ENCODE measurements around the gene SDK1.

SDK1 gene

GRCh38 chr7:4076701-4077294 is 775.7 kb downstream of the SDK1 start:
- Histone ChIP-seq H3K27ac (ENCODE audit: extremely low read depth, low read depth, low read length) (no peak overlapping the region), H3K4me3 (ENCODE audit: low read depth, low read length) (no peak overlapping the region), H3K36me3 (ENCODE audit: control insufficient read depth in 2 of 2, insufficient read depth in 1 of 2, low read length in 2 of 2) (peaks cover 0 to 7% of the 10 kb centered on the region in 2 experiments; a peak in 2 of 3 replicates), H3K4me1 (ENCODE audit: control insufficient read depth, insufficient read depth, low read length) (no peaks in the 10 kb centered on the region), H3K9me3 (ENCODE audit: control insufficient read depth, insufficient read depth, low read depth, low read length) (no peaks in the 10 kb centered on the region)
- TF ChIP-seq ZNF48 (tag by site-specific recombination; IDR thresholded peaks at IDR 0.05) (no peak), ZNF146 (tag by site-specific recombination; IDR thresholded peaks at IDR 0.05) (no peak), ZSCAN23 (tag by site-specific recombination; IDR thresholded peaks at IDR 0.05) (no peak), ZNF132 (tag by site-specific recombination; IDR thresholded peaks at IDR 0.05; ENCODE audit: borderline replicate concordance) (no peak), SP3 (tag by site-specific recombination; IDR thresholded peaks at IDR 0.05) (no peak), ZEB2 (tag by site-specific recombination; IDR thresholded peaks at IDR 0.05) (no peak), ZNF521 (tag by site-specific recombination; IDR thresholded peaks at IDR 0.05) (no peak)
- TF ChIP-seq, protein P1, sequence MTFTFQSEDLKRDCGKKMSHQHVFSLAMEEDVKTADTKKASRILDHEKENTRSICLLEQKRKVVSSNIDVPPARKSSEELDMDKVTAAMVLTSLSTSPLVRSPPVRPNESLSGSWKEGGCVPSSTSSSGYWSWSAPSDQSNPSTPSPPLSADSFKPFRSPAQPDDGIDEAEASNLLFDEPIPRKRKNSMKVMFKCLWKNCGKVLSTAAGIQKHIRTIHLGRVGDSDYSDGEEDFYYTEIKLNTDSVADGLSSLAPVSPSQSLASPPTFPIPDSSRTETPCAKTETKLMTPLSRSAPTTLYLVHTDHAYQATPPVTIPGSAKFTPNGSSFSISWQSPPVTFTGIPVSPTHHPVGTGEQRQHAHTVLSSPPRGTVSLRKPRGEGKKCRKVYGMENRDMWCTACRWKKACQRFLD (tag by site-specific recombination; IDR thresholded peaks at IDR 0.05): no peak
- ChIA-PET POLR2A (no interaction called here), CTCF (interaction anchor here (0.6 kb wide), 1 partner anchor 683 kb away, joined by 4 read pairs; no protein-coding TSS in a partner anchor)

DNA sequence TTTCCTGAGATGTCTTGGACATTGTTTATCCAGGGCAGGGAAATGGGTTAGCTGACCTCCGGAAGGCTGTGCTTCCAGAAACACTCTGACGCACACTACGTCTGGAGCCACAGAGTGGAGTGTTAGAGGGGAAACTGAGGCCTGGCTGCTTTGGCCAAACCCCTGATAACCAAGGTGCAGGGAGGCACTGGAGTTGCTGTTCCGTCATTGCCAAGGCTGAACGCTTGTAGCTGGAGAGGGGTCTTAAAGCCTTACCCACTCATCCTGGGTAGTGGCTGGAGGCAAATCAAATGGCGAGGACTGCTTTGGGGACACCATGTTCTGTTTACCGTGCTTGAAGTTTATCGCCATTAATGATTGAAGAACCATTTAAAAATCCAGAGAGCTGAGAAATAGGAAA is 776.9 kb downstream of the SDK1 start:
- no peaks in the 10 kb centered on the region for H3K4me1 ChIP-seq (ENCODE audit: control insufficient read depth, insufficient read depth, low read length)
- no peak overlapping the region for H3K4me3 ChIP-seq (ENCODE audit: low read depth, low read length)
- POLR2A ChIA-PET: no interaction called here
- no peaks in the 10 kb centered on the region for H3K9me3 ChIP-seq (ENCODE audit: control insufficient read depth, insufficient read depth, low read depth, low read length)
- H3K36me3 ChIP-seq (ENCODE audit: control insufficient read depth in 2 of 2, insufficient read depth in 1 of 2, low read length in 2 of 2): peaks cover 0 to 7% of the 10 kb centered on the region in 2 experiments; a peak in 2 of 3 replicates
- H3K27ac ChIP-seq (ENCODE audit: extremely low read depth, low read depth, low read length): no peak overlapping the region
- CTCF ChIA-PET: no interaction called here
- TF ChIP-seq ZNF114 (tag by site-specific recombination; IDR thresholded peaks at IDR 0.05) (no peak), ZNF404 (tag by site-specific recombination; IDR thresholded peaks at IDR 0.05) (no peak), ZNF23 (tag by site-specific recombination; IDR thresholded peaks at IDR 0.05; ENCODE audit: borderline replicate concordance) (no peak), PBX3 (CRISPR knock-in tag; IDR thresholded peaks at IDR 0.05) (no peak), ZNF76 (tag by site-specific recombination; IDR thresholded peaks at IDR 0.05; ENCODE audit: borderline replicate concordance, low read depth) (no peak), OSR2 (tag by site-specific recombination; IDR thresholded peaks at IDR 0.05) (no peak), OVOL3 (tag by site-specific recombination; IDR thresholded peaks at IDR 0.05) (no peak), ZNF561 (tag by site-specific recombination; IDR thresholded peaks at IDR 0.05; ENCODE audit: borderline replicate concordance) (no peak), SCRT1 (tag by site-specific recombination; IDR thresholded peaks at IDR 0.05; ENCODE audit: borderline replicate concordance) (no peak)
- TF ChIP-seq, protein P2, sequence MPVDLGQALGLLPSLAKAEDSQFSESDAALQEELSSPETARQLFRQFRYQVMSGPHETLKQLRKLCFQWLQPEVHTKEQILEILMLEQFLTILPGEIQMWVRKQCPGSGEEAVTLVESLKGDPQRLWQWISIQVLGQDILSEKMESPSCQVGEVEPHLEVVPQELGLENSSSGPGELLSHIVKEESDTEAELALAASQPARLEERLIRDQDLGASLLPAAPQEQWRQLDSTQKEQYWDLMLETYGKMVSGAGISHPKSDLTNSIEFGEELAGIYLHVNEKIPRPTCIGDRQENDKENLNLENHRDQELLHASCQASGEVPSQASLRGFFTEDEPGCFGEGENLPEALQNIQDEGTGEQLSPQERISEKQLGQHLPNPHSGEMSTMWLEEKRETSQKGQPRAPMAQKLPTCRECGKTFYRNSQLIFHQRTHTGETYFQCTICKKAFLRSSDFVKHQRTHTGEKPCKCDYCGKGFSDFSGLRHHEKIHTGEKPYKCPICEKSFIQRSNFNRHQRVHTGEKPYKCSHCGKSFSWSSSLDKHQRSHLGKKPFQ (tag by site-specific recombination; IDR thresholded peaks at IDR 0.05): no peak

DNA sequence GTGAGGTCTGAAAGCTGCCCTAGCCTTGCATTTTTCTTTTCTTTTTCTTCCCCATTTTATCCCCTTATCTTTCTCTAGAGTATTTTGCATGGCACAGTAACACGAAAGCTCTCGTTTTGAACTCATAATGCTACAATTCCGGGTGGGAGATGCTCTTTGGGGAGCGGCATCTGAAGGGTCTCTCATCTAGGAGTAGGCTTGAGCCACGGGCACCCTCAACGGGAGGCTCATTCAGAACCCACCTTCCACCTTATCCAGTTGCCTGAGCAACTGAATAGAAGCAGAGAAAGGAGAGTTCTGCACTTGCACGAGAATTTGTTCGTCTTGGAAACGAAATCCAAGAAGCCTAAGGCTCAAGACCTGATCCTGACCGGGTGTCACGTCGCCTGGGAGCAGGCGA is 777.5 kb downstream of the SDK1 start:
- Histone ChIP-seq H3K4me3 (ENCODE audit: low read depth, low read length) (no peak overlapping the region), H3K27ac (ENCODE audit: extremely low read depth, low read depth, low read length) (no peak overlapping the region), H3K9me3 (ENCODE audit: control insufficient read depth, insufficient read depth, low read depth, low read length) (no peaks in the 10 kb centered on the region), H3K4me1 (ENCODE audit: control insufficient read depth, insufficient read depth, low read length) (no peaks in the 10 kb centered on the region), H3K36me3 (ENCODE audit: control insufficient read depth in 2 of 2, insufficient read depth in 1 of 2, low read length in 2 of 2) (peaks cover 0 to 7% of the 10 kb centered on the region in 2 experiments; a peak in 2 of 3 replicates)
- ChIA-PET POLR2A (no interaction called here), CTCF (no interaction called here)
- TF ChIP-seq PRDM4 (tag by site-specific recombination; IDR thresholded peaks at IDR 0.05) (no peak), ZNF580 (tag by site-specific recombination; IDR thresholded peaks at IDR 0.05) (no peak), ZNF394 (tag by site-specific recombination; IDR thresholded peaks at IDR 0.05; ENCODE audit: borderline replicate concordance) (no peak), OVOL3 (tag by site-specific recombination; IDR thresholded peaks at IDR 0.05) (no peak), TCF7L2 (IDR thresholded peaks at IDR 0.05; ENCODE audit: borderline replicate concordance, low read depth, low read length) (no peak), YY2 (tag by site-specific recombination; IDR thresholded peaks at IDR 0.05) (no peak), KLF16 (tag by site-specific recombination; IDR thresholded peaks at IDR 0.05) (no peak), ZNF677 (tag by site-specific recombination; IDR thresholded peaks at IDR 0.05) (no peak)

Measured in HEK293 (cell line).